H1 (cell line): Measurements from ENCODE around the gene SLC41A2. TPM values are rescaled to one million over a fixed set of nuclear protein-coding genes. Genes with fewer than 3 reads are reported as not detected.

Experiments used
- CTCF ChIA-PET: fragments of 300-600 bp; sonication (Branson Sonifier 250); formaldehyde crosslinking; loops from one replicate; lab custom pipeline; 2021; ENCODE audit not compliant: partially characterized antibody; lab: Charles Lee
- POLR2A ChIA-PET: fragments of 300-600 bp; sonication (Branson Sonifier 250); formaldehyde crosslinking; loops from one replicate; lab custom pipeline; 2021; ENCODE audit warnings: inconsistent platforms; ENCODE audit not compliant: partially characterized antibody; lab: Charles Lee
- DNase-seq, 2 experiments: peaks; one replicate each; pipeline versions ENCODE4 v3.0.0 to v3.0.0-alpha.2; 2010 to 2022; ENCODE audit warnings: low spot score in 2 of 2, low read depth in 1 of 2, mixed read lengths in 1 of 2
- FAIRE-seq: peaks from 2 replicates; lab custom pipeline; 2011; peaks lifted over from hg19 to GRCh38; lab: Jason Lieb, UNC
- H2AFZ ChIP-seq: 2 replicates; pipeline ENCODE4 v1.8.1; 2012; ENCODE audit warnings: low read length, inconsistent platforms
- H2AK5ac ChIP-seq: 2 replicates; pipeline ENCODE4 v1.6.1; 2013; ENCODE audit warnings: low read depth, low read length
- H2BK120ac ChIP-seq: replicated peaks from 2 replicates; pipeline ENCODE3; 2013; ENCODE audit warnings: low read depth, low read length, inconsistent platforms
- H2BK12ac ChIP-seq: 2 replicates; pipeline ENCODE4 v1.6.1; 2013; ENCODE audit warnings: low read depth, low read length
- H2BK15ac ChIP-seq: 2 replicates; pipeline ENCODE4 v1.6.1; 2013; ENCODE audit warnings: low read length
- H2BK20ac ChIP-seq: 2 replicates; pipeline ENCODE4 v1.6.1; 2013; ENCODE audit warnings: low read length
- H2BK5ac ChIP-seq: 2 replicates; pipeline ENCODE4 v1.6.1; 2013; ENCODE audit warnings: low read depth, low read length
- H3K14ac ChIP-seq: 2 replicates; pipeline ENCODE4 v1.6.1; 2013; ENCODE audit warnings: inconsistent platforms; ENCODE audit not compliant: insufficient read length
- H3K18ac ChIP-seq: 2 replicates; pipeline ENCODE4 v1.6.1; 2013; ENCODE audit warnings: low read length; ENCODE audit errors: extremely low read depth
- H3K23ac ChIP-seq: 2 replicates; pipeline ENCODE4 v1.6.1; 2013; ENCODE audit warnings: inconsistent platforms; ENCODE audit not compliant: insufficient read length
- H3K23me2 ChIP-seq: 2 replicates; pipeline ENCODE4 v1.6.1; 2013; ENCODE audit warnings: low read depth, low read length
- H3K27ac ChIP-seq: 2 replicates; pipeline ENCODE4 v1.6.1; 2011; ENCODE audit warnings: low read depth, low read length, inconsistent platforms
- H3K27me3 ChIP-seq, 4 experiments: replicated peaks in 1 of 4; 1 replicate in 1 of 4; 2 replicates in 3 of 4; pipeline versions ENCODE4 v1.6.1 to v1.8.1; 2011 to 2013; ENCODE audit warnings: low read length in 3 of 4, mild to moderate bottlenecking in 3 of 4, inconsistent platforms in 2 of 4, mixed read lengths in 2 of 4, moderate library complexity in 1 of 4; ENCODE audit not compliant: control insufficient read depth in 3 of 4, insufficient read depth in 3 of 4; ENCODE audit errors: extremely low read depth in 1 of 4
- H3K36me3 ChIP-seq, 4 experiments: 2 replicates each; pipeline versions ENCODE4 v1.6.1 to v1.8.1; 2011 to 2013; ENCODE audit warnings: mild to moderate bottlenecking in 4 of 4, low read length in 3 of 4, moderate library complexity in 2 of 4, control low read depth in 1 of 4, inconsistent platforms in 1 of 4; ENCODE audit not compliant: insufficient read depth in 4 of 4, control insufficient read depth in 2 of 4
- H3K4ac ChIP-seq: replicated peaks from 2 replicates; pipeline ENCODE3; 2013; ENCODE audit warnings: low read length, low read depth, mixed read lengths, inconsistent platforms; ENCODE audit not compliant: insufficient read length
- H3K4me1 ChIP-seq, 4 experiments: replicated peaks in 1 of 4; 1 replicate in 1 of 4; 2 replicates in 3 of 4; pipeline versions ENCODE4 v1.6.1 to v1.8.1; 2011 to 2013; ENCODE audit warnings: low read length in 3 of 4, inconsistent platforms in 2 of 4, mixed read lengths in 1 of 4; ENCODE audit not compliant: insufficient read depth in 4 of 4, control insufficient read depth in 3 of 4
- H3K4me2 ChIP-seq, 2 experiments: 2 replicates each; pipeline versions ENCODE4 v1.6.1 to v1.8.1; 2011 to 2013; ENCODE audit warnings: low read depth in 2 of 2, low read length in 2 of 2, control low read depth in 1 of 2, inconsistent platforms in 1 of 2, mild to moderate bottlenecking in 1 of 2; ENCODE audit not compliant: insufficient read depth in 1 of 2
- H3K4me3 ChIP-seq, 4 experiments: fragments of 200-600, 300-600 bp in 1 of 4; sonication (generic), shearing (Covaris generic), sonication (Bioruptor Twin) in 1 of 4; 2 replicates each; pipeline versions ENCODE4 v1.5.1 to v1.8.1; 2011 to 2016; ENCODE audit warnings: low read length in 4 of 4, low read depth in 3 of 4, control low read depth in 2 of 4, inconsistent platforms in 2 of 4, mild to moderate bottlenecking in 2 of 4, mixed read lengths in 1 of 4, moderate library complexity in 1 of 4; ENCODE audit not compliant: insufficient read depth in 2 of 4; ENCODE audit errors: extremely low read depth in 1 of 4
- H3K56ac ChIP-seq: replicated peaks from 2 replicates; pipeline ENCODE3; 2013; ENCODE audit warnings: low read depth, mild to moderate bottlenecking, mixed read lengths, low read length, inconsistent platforms; ENCODE audit not compliant: insufficient read length
- H3K79me1 ChIP-seq: 2 replicates; pipeline ENCODE4 v1.6.1; 2013; ENCODE audit warnings: low read depth, low read length, control low read depth
- H3K79me2 ChIP-seq, 2 experiments: 2 replicates each; pipeline versions ENCODE4 v1.6.1 to v1.8.1; 2012 to 2013; ENCODE audit warnings: low read length in 2 of 2, mild to moderate bottlenecking in 2 of 2, inconsistent platforms in 1 of 2; ENCODE audit not compliant: insufficient read depth in 2 of 2, control insufficient read depth in 1 of 2
- H3K9ac ChIP-seq, 4 experiments: replicated peaks in 1 of 4; 1 replicate in 1 of 4; 2 replicates in 3 of 4; pipeline versions ENCODE4 v1.6.1 to v1.8.1; 2011 to 2013; ENCODE audit warnings: low read depth in 3 of 4, low read length in 3 of 4, control low read depth in 2 of 4, mild to moderate bottlenecking in 2 of 4, moderate library complexity in 2 of 4, inconsistent platforms in 1 of 4; ENCODE audit errors: extremely low read depth in 1 of 4
- H3K9me3 ChIP-seq, 2 experiments: 2 replicates each; pipeline versions ENCODE4 v1.6.1 to v1.8.1; 2012 to 2013; ENCODE audit warnings: mild to moderate bottlenecking in 2 of 2, moderate library complexity in 2 of 2, control low read depth in 1 of 2, inconsistent platforms in 1 of 2, low read depth in 1 of 2, low read length in 1 of 2, mixed read lengths in 1 of 2; ENCODE audit not compliant: insufficient read depth in 2 of 2
- H4K20me1 ChIP-seq, 2 experiments: replicated peaks in 1 of 2; 2 replicates each; pipeline versions ENCODE3 to v1.8.1; 2011 to 2013; ENCODE audit warnings: inconsistent platforms in 2 of 2, low read length in 2 of 2, mild to moderate bottlenecking in 1 of 2; ENCODE audit not compliant: insufficient read depth in 2 of 2, control insufficient read depth in 1 of 2
- H4K5ac ChIP-seq: 2 replicates; pipeline ENCODE4 v1.6.1; 2013; ENCODE audit warnings: low read length, low read depth, mixed read lengths, inconsistent platforms; ENCODE audit not compliant: insufficient read length
- H4K8ac ChIP-seq: 2 replicates; pipeline ENCODE4 v1.8.0; 2013; ENCODE audit warnings: mild to moderate bottlenecking, moderate library complexity, low read length, inconsistent platforms; ENCODE audit not compliant: insufficient read depth; ENCODE audit errors: extremely low read depth
- H4K91ac ChIP-seq: replicated peaks from 2 replicates; pipeline ENCODE3; 2013; ENCODE audit warnings: low read length, mixed read lengths, inconsistent platforms; ENCODE audit not compliant: insufficient read length
- CHD2 ChIP-seq: IDR thresholded peaks from 2 replicates; pipeline ENCODE4 v1.6.1; 2012; ENCODE audit warnings: low read length, improper control_type of control experiment
- RXRA ChIP-seq: IDR thresholded peaks from 2 replicates; pipeline ENCODE4 v1.6.1; 2011; ENCODE audit warnings: low read depth, mild to moderate bottlenecking, low read length, moderate library complexity; ENCODE audit not compliant: insufficient read depth
- SP4 ChIP-seq: IDR thresholded peaks from 2 replicates; pipeline ENCODE4 v1.6.1; 2012; ENCODE audit warnings: low read length, inconsistent platforms
- WGBS, 2 experiments: shearing (Covaris generic) in 1 of 2; methylation state at CpG; one replicate each; pipeline versions ENCODE4 v1.1.6 to v1.1.7; 2013 to 2015; ENCODE audit warnings: low lambda C conversion rate in 2 of 2, mixed read lengths in 2 of 2, inconsistent platforms in 1 of 2, low coverage in 1 of 2, missing lambda C conversion rate in 1 of 2; ENCODE audit not compliant: insufficient replicate concordance in 2 of 2, insufficient coverage in 1 of 2, insufficient read length in 1 of 2; ENCODE audit errors: extremely low coverage in 1 of 2, missing lambda C conversion rate in 1 of 2; 5-methylcytosine and 5-hydroxymethylcytosine counted together
- polyA plus RNA-seq, 7 experiments: library from polyadenylated mRNA; depleted of rRNA in 3 of 7; stranded (reverse) in 5 of 7; unstranded in 2 of 7; fragments of >200 nt in 5 of 7; fragments of 200-250 nt in 2 of 7; gene quantifications; 1 replicate in 5 of 7; 2 replicates in 1 of 7; 4 replicates in 1 of 7; pipeline versions ENCODE4 v1.2.1 to v1.2.3, GENCODE V29; 2011 to 2013; ENCODE audit warnings: missing spikeins in 2 of 7, mixed read lengths in 2 of 7
- total RNA-seq: library from RNA; stranded (reverse); fragmentation: NEBNext Ultra II Directional; extraction: Animal tissue kit (Norgen Biotek cat#: 25700); gene quantifications from 2 replicates; pipeline ENCODE4 v1.2.1, GENCODE V29; 2021

The SLC41A2 gene
- total and polyA plus RNA-seq, 2 of the 8 experiments (the other 6 are each of a cell fraction or from before 2014, with no cell fraction given), result 0.79 to 3.0 TPM

DNA sequence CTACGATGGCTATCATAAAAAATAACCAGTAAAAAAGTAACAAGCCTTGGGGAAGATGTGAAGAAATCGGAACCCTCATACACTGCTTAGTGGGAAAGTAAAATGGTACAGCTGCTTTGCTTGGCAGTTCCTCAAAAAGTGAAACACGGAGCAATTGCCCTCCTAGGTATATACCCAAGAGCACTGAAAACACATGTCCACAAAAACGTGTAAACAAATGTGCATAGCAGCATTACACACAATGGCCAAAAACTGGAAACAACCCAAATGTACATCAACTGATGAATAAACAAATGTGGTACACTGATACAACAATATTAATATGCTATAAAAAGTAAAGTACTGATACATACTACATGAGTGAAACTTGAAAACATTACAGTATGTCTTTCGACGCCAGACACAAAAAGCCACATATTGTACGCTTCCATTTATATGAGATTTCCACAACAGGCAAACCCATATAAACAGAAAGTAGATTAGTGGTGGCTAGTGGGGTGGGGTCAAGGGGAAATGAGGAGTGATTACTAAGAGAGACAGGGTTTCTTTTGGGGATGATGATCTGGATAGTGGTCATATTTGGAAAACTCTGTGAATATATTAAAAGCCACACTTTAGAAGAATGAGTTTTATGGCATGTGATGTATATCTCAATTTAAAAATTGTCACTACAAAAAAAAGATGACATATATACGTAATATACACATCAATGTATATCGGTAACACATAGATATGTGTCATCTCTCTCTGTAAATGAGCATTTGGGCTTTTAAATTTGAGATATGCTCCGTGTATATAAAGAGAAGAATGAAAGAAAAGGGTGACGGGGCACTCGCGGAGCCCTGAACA is 996 bp downstream of the SLC41A2 start:
- no peaks in the 10 kb centered on the region for H4K20me1 ChIP-seq
- no peak overlapping the region for H4K5ac ChIP-seq
- peaks cover 0 to 16% (median 10%) of the 10 kb centered on the region in 4 experiments; a peak in 6 of 7 replicates for H3K27me3 ChIP-seq
- H3K9ac ChIP-seq, result peak overlapping the region in 1 of 4 experiments; percentile 34; a peak in 1 of 7 replicates
- H3K23ac ChIP-seq, result no peak overlapping the region
- CTCF ChIA-PET, result interaction anchor here (1.0 to 1.2 kb wide), 2 partner anchors 13 to 62 kb away, joined by 3 to 4 read pairs; no protein-coding TSS in a partner anchor
- no peak overlapping the region for H2BK15ac ChIP-seq
- H4K8ac ChIP-seq, result no peak overlapping the region
- FAIRE-seq, result no peak
- no peak overlapping the region for H3K14ac ChIP-seq
- H3K4ac ChIP-seq, result no peak overlapping the region
- peak overlapping the region; percentile 70 to 78 for H3K4me2 ChIP-seq
- H3K27ac ChIP-seq, result no peak overlapping the region
- H4K91ac ChIP-seq, result no peak overlapping the region
- no peak overlapping the region for H2AK5ac ChIP-seq
- 53% methylated on average over 13 of the region's 13 CpGs; no CpG with 5 or more reads in 1 of the 2 experiments for WGBS, 2 experiments
- H3K79me2 ChIP-seq, result no peaks in the 10 kb centered on the region
- POLR2A ChIA-PET, result no interaction called here
- H2BK20ac ChIP-seq, result no peak overlapping the region
- H3K9me3 ChIP-seq, result no peaks in the 10 kb centered on the region
- no peak overlapping the region for H2BK12ac ChIP-seq
- H2BK5ac ChIP-seq, result no peak overlapping the region
- H2AFZ ChIP-seq, result peak overlapping the region; percentile 16; the same call in 1 of the 2 replicates
- DNase-seq, result no peak
- H2BK120ac ChIP-seq, result no peak overlapping the region
- H3K4me3 ChIP-seq, result peak overlapping the region; percentile 73 to 76 (median 74)
- TF ChIP-seq RXRA, result no peak
- no peak for TF ChIP-seq CHD2
- no peak for TF ChIP-seq SP4
- peaks cover 7% of the 10 kb centered on the region; the same call in 1 of the 2 replicates for H3K23me2 ChIP-seq
- H3K56ac ChIP-seq, result no peak overlapping the region
- H3K79me1 ChIP-seq, result no peaks in the 10 kb centered on the region
- no peaks in the 10 kb centered on the region for H3K36me3 ChIP-seq
- H3K18ac ChIP-seq, result no peak overlapping the region
- H3K4me1 ChIP-seq, result 0 out of 7 replicates have a peak, but pooled peaks cover 0 to 2% (median 0%) of the 10 kb centered on the region in 4 experiments
